H9 (cell line): ENCODE data around the gene ARHGAP26. TPM values are rescaled to one million over a fixed set of nuclear protein-coding genes. Genes with fewer than 3 reads are reported as not detected.
A peak's percentile ranks its signal among the peaks of the same experiment; 100 is the strongest.

Experiments
- DNase-seq: peaks from one replicate; pipeline ENCODE4 v3.0.0-alpha.2; 2017
- H2AFZ ChIP-seq: one replicate; pipeline ENCODE4 v1.6.1; 2013; ENCODE audit warnings: mild to moderate bottlenecking, low read length, control low read depth, moderate library complexity
- H2AK5ac ChIP-seq: 2 replicates; pipeline ENCODE4 v1.6.1; 2013; ENCODE audit warnings: low read length, control low read depth, mixed read lengths; ENCODE audit not compliant: insufficient read length
- H2BK120ac ChIP-seq: one replicate; pipeline ENCODE4 v1.6.1; 2013; ENCODE audit warnings: low read depth, mild to moderate bottlenecking, low read length, control low read depth, inconsistent platforms; ENCODE audit not compliant: poor library complexity, severe bottlenecking
- H2BK12ac ChIP-seq: 2 replicates; pipeline ENCODE4 v1.6.1; 2013; ENCODE audit warnings: low read length, control low read depth, mixed read lengths, low read depth; ENCODE audit not compliant: insufficient read length
- H2BK15ac ChIP-seq: 2 replicates; pipeline ENCODE4 v1.6.1; 2013; ENCODE audit warnings: low read depth, low read length, control low read depth
- H2BK20ac ChIP-seq: one replicate; pipeline ENCODE4 v1.6.1; 2013; ENCODE audit warnings: low read depth, mild to moderate bottlenecking, low read length, control low read depth, inconsistent platforms; ENCODE audit not compliant: poor library complexity, severe bottlenecking
- H2BK5ac ChIP-seq: 2 replicates; pipeline ENCODE4 v1.6.1; 2013; ENCODE audit warnings: low read length, control low read depth, mixed read lengths; ENCODE audit not compliant: insufficient read length
- H3K14ac ChIP-seq: 2 replicates; pipeline ENCODE4 v1.6.1; 2013; ENCODE audit warnings: low read length, control low read depth; ENCODE audit not compliant: insufficient read depth
- H3K18ac ChIP-seq: 2 replicates; pipeline ENCODE4 v1.6.1; 2013; ENCODE audit warnings: low read depth, mild to moderate bottlenecking, mixed read lengths, low read length, control low read depth; ENCODE audit not compliant: insufficient read length
- H3K23ac ChIP-seq: 2 replicates; pipeline ENCODE4 v1.6.1; 2013; ENCODE audit warnings: low read length, control low read depth, mixed read lengths, low read depth; ENCODE audit not compliant: insufficient read length
- H3K23me2 ChIP-seq: 2 replicates; pipeline ENCODE4 v1.6.1; 2013; ENCODE audit warnings: low read depth, mild to moderate bottlenecking, mixed read lengths, low read length, control low read depth; ENCODE audit not compliant: insufficient read length, poor library complexity, severe bottlenecking
- H3K27ac ChIP-seq: 2 replicates; pipeline ENCODE4 v1.5.1; 2013; ENCODE audit warnings: low read length, control low read depth, mixed read lengths, low read depth; ENCODE audit not compliant: insufficient read length
- H3K27me3 ChIP-seq: 2 replicates; pipeline ENCODE4 v1.6.1; 2013; ENCODE audit warnings: low read length, control low read depth, inconsistent platforms; ENCODE audit not compliant: insufficient read depth
- H3K4ac ChIP-seq: 2 replicates; pipeline ENCODE4 v1.6.1; 2013; ENCODE audit warnings: low read depth, mild to moderate bottlenecking, control low read depth, inconsistent platforms, low read length, moderate library complexity
- H3K4me1 ChIP-seq: 2 replicates; pipeline ENCODE4 v1.6.1; 2013; ENCODE audit warnings: low read length, control low read depth, inconsistent platforms; ENCODE audit not compliant: insufficient read depth
- H3K4me2 ChIP-seq: 2 replicates; pipeline ENCODE4 v1.6.1; 2013; ENCODE audit warnings: low read length, control low read depth, mixed read lengths; ENCODE audit not compliant: insufficient read length, insufficient read depth
- H3K56ac ChIP-seq: 2 replicates; pipeline ENCODE4 v1.6.1; 2013; ENCODE audit warnings: low read depth, mild to moderate bottlenecking, mixed read lengths, low read length, control low read depth; ENCODE audit not compliant: insufficient read length
- H3K79me1 ChIP-seq: 2 replicates; pipeline ENCODE4 v1.6.1; 2013; ENCODE audit warnings: low read depth, mild to moderate bottlenecking, moderate library complexity, low read length, control low read depth, inconsistent platforms; ENCODE audit not compliant: insufficient read depth, poor library complexity, severe bottlenecking
- H3K79me2 ChIP-seq: 2 replicates; pipeline ENCODE4 v1.6.1; 2013; ENCODE audit warnings: low read length, control low read depth, inconsistent platforms; ENCODE audit not compliant: insufficient read depth
- H3K9ac ChIP-seq: 2 replicates; pipeline ENCODE4 v1.6.1; 2013; ENCODE audit warnings: low read length, control low read depth, mixed read lengths; ENCODE audit not compliant: insufficient read length; ENCODE audit errors: extremely low read depth
- H3K9me3 ChIP-seq: one replicate; pipeline ENCODE4 v1.6.1; 2013; ENCODE audit warnings: low read depth, low read length, inconsistent platforms; ENCODE audit not compliant: control insufficient read depth
- H3T11ph ChIP-seq: one replicate; pipeline ENCODE4 v1.6.1; 2013; ENCODE audit warnings: mild to moderate bottlenecking, low read length, control low read depth, inconsistent platforms
- H4K20me1 ChIP-seq: one replicate; pipeline ENCODE4 v1.6.1; 2013; ENCODE audit not compliant: control insufficient read depth, insufficient read length, insufficient read depth
- H4K5ac ChIP-seq: 2 replicates; pipeline ENCODE4 v1.6.1; 2013; ENCODE audit warnings: low read depth, mild to moderate bottlenecking, mixed read lengths, low read length, control low read depth; ENCODE audit not compliant: insufficient read length
- H4K8ac ChIP-seq: replicated peaks from 2 replicates; pipeline ENCODE4 v1.6.1; 2013; ENCODE audit warnings: low read length, control low read depth, mixed read lengths, low read depth; ENCODE audit not compliant: insufficient read length
- H4K91ac ChIP-seq: 2 replicates; pipeline ENCODE4 v1.6.1; 2013; ENCODE audit warnings: low read depth, mild to moderate bottlenecking, moderate library complexity, mixed read lengths, low read length, control low read depth; ENCODE audit not compliant: insufficient read length
- H3K27ac Mint-ChIP-seq, 3 experiments: 2 replicates in 2 of 3; 3 replicates in 1 of 3; pipeline ENCODE4 v1.8.0; 2020 to 2021; ENCODE audit warnings: mixed read lengths in 3 of 3, mild to moderate bottlenecking in 1 of 3, moderate library complexity in 1 of 3
- H3K27me3 Mint-ChIP-seq: 2 replicates; pipeline ENCODE4 v1.8.0; 2021; ENCODE audit warnings: low read depth, mild to moderate bottlenecking, moderate library complexity, mixed read lengths
- H3K36me3 Mint-ChIP-seq, 3 experiments: 2 replicates in 2 of 3; 3 replicates in 1 of 3; pipeline ENCODE4 v1.8.0; 2020 to 2021; ENCODE audit warnings: low read depth in 3 of 3, mixed read lengths in 3 of 3; ENCODE audit not compliant: insufficient read depth in 1 of 3
- H3K4me1 Mint-ChIP-seq, 2 experiments: 2 replicates each; pipeline ENCODE4 v1.8.0; 2020; ENCODE audit warnings: mixed read lengths in 2 of 2
- H3K4me3 Mint-ChIP-seq, 2 experiments: 2 replicates in 1 of 2; 3 replicates in 1 of 2; pipeline ENCODE4 v1.8.0; 2020 to 2021; ENCODE audit warnings: mild to moderate bottlenecking in 2 of 2, mixed read lengths in 2 of 2, moderate library complexity in 1 of 2
- H3K9me3 Mint-ChIP-seq, 2 experiments: 2 replicates in 1 of 2; 3 replicates in 1 of 2; pipeline ENCODE4 v1.8.0; 2020; ENCODE audit warnings: mild to moderate bottlenecking in 2 of 2, mixed read lengths in 2 of 2, moderate library complexity in 1 of 2
- CTCF ChIP-seq: fragments of 200-600 bp; sonication (generic); conservative IDR thresholded peaks from 3 replicates; pipeline ENCODE4 v1.8.0; 2021; ENCODE audit warnings: antibody characterized with exemption, mild to moderate bottlenecking
- WGBS: extraction: QIAGEN DNeasy Blood & Tissue Kit; methylation state at CpG from one replicate; pipeline ENCODE4 v1.1.7; 2013; ENCODE audit warnings: missing lambda C conversion rate, low lambda C conversion rate, mixed read lengths; ENCODE audit not compliant: insufficient read length; ENCODE audit errors: extremely low coverage; 5-methylcytosine and 5-hydroxymethylcytosine counted together
- total RNA-seq: library from RNA; stranded (reverse); gene quantifications from 2 replicates; pipeline ENCODE4 v1.2.1, GENCODE V29; 2021

The ARHGAP26 gene
- total RNA-seq, 1 experiment from 2014 or later: 13.8 TPM

- H3K27me3 Mint-ChIP-seq: no peaks in the 10 kb centered on the region; the same call in 1 of the 2 replicates
- H2BK20ac ChIP-seq: no peak overlapping the region
- no peaks in the 10 kb centered on the region for H3K79me2 ChIP-seq
- H3K23ac ChIP-seq: no peak overlapping the region
- no peak overlapping the region for H3K4me3 Mint-ChIP-seq
- H3K4me2 ChIP-seq: no peak overlapping the region
- no peak overlapping the region for H3K18ac ChIP-seq
- no peak overlapping the region for H2BK12ac ChIP-seq
- 0 out of 7 replicates have a peak overlapping the region, but pooled peaks of 1 of the 3 experiments have one; percentile 13 for H3K27ac Mint-ChIP-seq
- H2BK5ac ChIP-seq: no peak overlapping the region
- no CpG with 5 or more reads among the region's 11 CpGs for WGBS
- H4K91ac ChIP-seq: no peak overlapping the region
- H3K56ac ChIP-seq: no peak overlapping the region
- H2BK15ac ChIP-seq: no peak overlapping the region
- peaks cover 0 to 5% (median 0%) of the 10 kb centered on the region in 3 experiments; a peak in 3 of 7 replicates for H3K36me3 Mint-ChIP-seq
- no peak overlapping the region for H3K14ac ChIP-seq
- H3T11ph ChIP-seq: no peak overlapping the region
- H3K4ac ChIP-seq: no peak overlapping the region
- TF ChIP-seq CTCF: no peak
- peaks cover 3% of the 10 kb centered on the region; the same call in 1 of the 2 replicates for H3K4me1 ChIP-seq
- H2BK120ac ChIP-seq: no peak overlapping the region
- H4K8ac ChIP-seq: no peak overlapping the region
- no peaks in the 10 kb centered on the region for H3K23me2 ChIP-seq
- no peak overlapping the region for H3K9ac ChIP-seq
- no peak for DNase-seq
- H3K9me3 Mint-ChIP-seq: no peaks in the 10 kb centered on the region
- peaks cover 48 to 55% of the 10 kb centered on the region in 2 experiments for H3K4me1 Mint-ChIP-seq
- H4K5ac ChIP-seq: no peak overlapping the region
- no peak overlapping the region for H3K27ac ChIP-seq
- no peaks in the 10 kb centered on the region for H4K20me1 ChIP-seq
- no peaks in the 10 kb centered on the region for H3K79me1 ChIP-seq
- H3K9me3 ChIP-seq: no peaks in the 10 kb centered on the region
- H2AK5ac ChIP-seq: no peak overlapping the region
- H2AFZ ChIP-seq: no peak overlapping the region
- H3K27me3 ChIP-seq: no peaks in the 10 kb centered on the region
Measured at GRCh38 chr5:143209881-143210395, 439.8 kb downstream of the ARHGAP26 start.
